SK-N-DZ (cell line): ENCODE results near the gene EDNRA.

Experiments used
- DNase-seq: peaks from one replicate; pipeline ENCODE4 v3.0.0-alpha.2; 2015; ENCODE audit warnings: low spot score

EDNRA gene

GRCh38 chr4:147539959-147540358, 59.1 kb downstream of the EDNRA start:
- no peak for DNase-seq

- DNase-seq = no peak
Observed at GRCh38 chr4:147542229-147542990, 61.5 kb downstream of the EDNRA start.

GRCh38 chr4:147543034-147543433, 62.1 kb downstream of the EDNRA start:
- DNase-seq = no peak

GRCh38 chr4:147546349-147546748, 65.5 kb downstream of the EDNRA start:
- no peak for DNase-seq

- DNase-seq = no peak
Observed at GRCh38 chr4:147547314-147548056, 66.6 kb downstream of the EDNRA start.

- no peak for DNase-seq
Observed at GRCh38 chr4:147548256-147548655, 67.4 kb downstream of the EDNRA start.

GRCh38 chr4:147550626-147551246, 69.8 kb downstream of the EDNRA start:
- DNase-seq = peak; percentile 75

GRCh38 chr4:147560625-147561024, 79.7 kb downstream of the EDNRA start:
- no peak for DNase-seq

GRCh38 chr4:147566762-147567161, 85.9 kb downstream of the EDNRA start:
- DNase-seq = no peak

GRCh38 chr4:147567276-147567675, 86.4 kb downstream of the EDNRA start:
- no peak for DNase-seq

- peak; percentile 64 for DNase-seq
Observed at GRCh38 chr4:147570616-147571015, 89.7 kb downstream of the EDNRA start.

GRCh38 chr4:147571036-147571770, 90.3 kb downstream of the EDNRA start:
- no peak for DNase-seq

- DNase-seq = no peak
Observed at GRCh38 chr4:147576084-147576483, 95.2 kb downstream of the EDNRA start.

- no peak for DNase-seq
Observed at GRCh38 chr4:147578051-147578476, 97.2 kb downstream of the EDNRA start.

- DNase-seq = no peak
Observed at GRCh38 chr4:147578593-147578992, 97.7 kb downstream of the EDNRA start.

GRCh38 chr4:147580396-147580795, 99.5 kb downstream of the EDNRA start:
- no peak for DNase-seq

- no peak for DNase-seq
Observed at GRCh38 chr4:147581606-147582350, 100.9 kb downstream of the EDNRA start.

- no peak for DNase-seq
Observed at GRCh38 chr4:147582386-147583060, 101.6 kb downstream of the EDNRA start.

- no peak for DNase-seq
Observed at GRCh38 chr4:147583876-147584275, 103.0 kb downstream of the EDNRA start.

- no peak for DNase-seq
Observed at GRCh38 chr4:147586032-147586431, 105.1 kb downstream of the EDNRA start.

- DNase-seq = no peak
Observed at GRCh38 chr4:147586637-147587036, 105.7 kb downstream of the EDNRA start.
